GM12873 (cell line): ENCODE measurements around the gene C4BPA.

Source experiments
- CTCF ChIP-seq: IDR thresholded peaks from 2 replicates; pipeline ENCODE4 v1.5.1; 2012; ENCODE audit warnings: low read depth, mild to moderate bottlenecking, moderate library complexity, low read length, control low read depth; ENCODE audit not compliant: insufficient read depth; ENCODE audit errors: missing control alignments

C4BPA gene

GRCh38 chr1:207186503-207186902 lies 82.5 kb downstream of the C4BPA start:
- TF ChIP-seq CTCF, result no peak

- no peak for TF ChIP-seq CTCF
These were observed 84.9 kb downstream of the C4BPA start for GRCh38 chr1:207188901-207189300.

- no peak for TF ChIP-seq CTCF
These were observed 87.0 kb downstream of the C4BPA start for GRCh38 chr1:207191061-207191460.

- no peak for TF ChIP-seq CTCF
These were observed 87.7 kb downstream of the C4BPA start for GRCh38 chr1:207191776-207192175.

- TF ChIP-seq CTCF, result no peak
These were observed 90.2 kb downstream of the C4BPA start for GRCh38 chr1:207194197-207194596.
